ENCODE results near the gene LRRC8D.

GRCh38 chr1:89913353-89914095, 92.7 kb downstream of the LRRC8D start:
- TF ChIP-seq, protein P1, sequence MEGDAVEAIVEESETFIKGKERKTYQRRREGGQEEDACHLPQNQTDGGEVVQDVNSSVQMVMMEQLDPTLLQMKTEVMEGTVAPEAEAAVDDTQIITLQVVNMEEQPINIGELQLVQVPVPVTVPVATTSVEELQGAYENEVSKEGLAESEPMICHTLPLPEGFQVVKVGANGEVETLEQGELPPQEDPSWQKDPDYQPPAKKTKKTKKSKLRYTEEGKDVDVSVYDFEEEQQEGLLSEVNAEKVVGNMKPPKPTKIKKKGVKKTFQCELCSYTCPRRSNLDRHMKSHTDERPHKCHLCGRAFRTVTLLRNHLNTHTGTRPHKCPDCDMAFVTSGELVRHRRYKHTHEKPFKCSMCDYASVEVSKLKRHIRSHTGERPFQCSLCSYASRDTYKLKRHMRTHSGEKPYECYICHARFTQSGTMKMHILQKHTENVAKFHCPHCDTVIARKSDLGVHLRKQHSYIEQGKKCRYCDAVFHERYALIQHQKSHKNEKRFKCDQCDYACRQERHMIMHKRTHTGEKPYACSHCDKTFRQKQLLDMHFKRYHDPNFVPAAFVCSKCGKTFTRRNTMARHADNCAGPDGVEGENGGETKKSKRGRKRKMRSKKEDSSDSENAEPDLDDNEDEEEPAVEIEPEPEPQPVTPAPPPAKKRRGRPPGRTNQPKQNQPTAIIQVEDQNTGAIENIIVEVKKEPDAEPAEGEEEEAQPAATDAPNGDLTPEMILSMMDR (IDR thresholded peaks at IDR 0.05; ENCODE audit: low read depth, low read length, missing input control), result no peak
- TF ChIP-seq RAD21 (IDR thresholded peaks at IDR 0.05), result no peak
- TF ChIP-seq GABPA (IDR thresholded peaks at IDR 0.05 in 1 of 2, conservative IDR thresholded peaks at IDR 0.05 in 1 of 2), result no peak
- no peak for TF ChIP-seq YY1 (IDR thresholded peaks at IDR 0.05)
- TF ChIP-seq MAX (IDR thresholded peaks at IDR 0.05), result no peak
- TF ChIP-seq EGR1 (IDR thresholded peaks at IDR 0.05; ENCODE audit: low read depth in 2 of 2), result no peak

All from liver (tissue), 3 donors.